ENCODE data around the gene USP32.

USP32 gene

DNA sequence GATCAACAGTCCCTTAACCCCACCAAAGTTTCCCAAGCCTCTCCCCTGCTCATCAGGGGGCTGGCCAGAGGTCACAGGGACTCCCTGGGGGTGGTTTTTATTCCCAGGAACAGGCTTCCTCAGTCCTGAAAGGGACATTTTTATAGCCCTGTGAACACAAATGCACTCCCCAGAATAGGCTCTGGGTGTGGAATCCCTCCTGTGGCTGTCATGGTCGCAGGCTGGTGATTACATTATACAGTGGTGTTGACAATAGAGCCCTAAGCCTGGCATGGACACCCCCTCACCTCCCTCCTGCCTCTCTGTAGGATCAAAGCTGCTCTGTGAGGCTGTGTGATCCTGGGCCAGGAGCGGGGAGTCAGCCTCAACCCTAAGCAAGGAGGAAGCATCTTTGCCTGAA lies 243.6 kb downstream of the USP32 start:
- H3K27me3 ChIP-seq (ENCODE audit: insufficient read depth, low read length): peaks cover 5% of the 10 kb centered on the region
- H3K79me2 ChIP-seq (ENCODE audit: insufficient read depth, low read length): no peaks in the 10 kb centered on the region

DNA sequence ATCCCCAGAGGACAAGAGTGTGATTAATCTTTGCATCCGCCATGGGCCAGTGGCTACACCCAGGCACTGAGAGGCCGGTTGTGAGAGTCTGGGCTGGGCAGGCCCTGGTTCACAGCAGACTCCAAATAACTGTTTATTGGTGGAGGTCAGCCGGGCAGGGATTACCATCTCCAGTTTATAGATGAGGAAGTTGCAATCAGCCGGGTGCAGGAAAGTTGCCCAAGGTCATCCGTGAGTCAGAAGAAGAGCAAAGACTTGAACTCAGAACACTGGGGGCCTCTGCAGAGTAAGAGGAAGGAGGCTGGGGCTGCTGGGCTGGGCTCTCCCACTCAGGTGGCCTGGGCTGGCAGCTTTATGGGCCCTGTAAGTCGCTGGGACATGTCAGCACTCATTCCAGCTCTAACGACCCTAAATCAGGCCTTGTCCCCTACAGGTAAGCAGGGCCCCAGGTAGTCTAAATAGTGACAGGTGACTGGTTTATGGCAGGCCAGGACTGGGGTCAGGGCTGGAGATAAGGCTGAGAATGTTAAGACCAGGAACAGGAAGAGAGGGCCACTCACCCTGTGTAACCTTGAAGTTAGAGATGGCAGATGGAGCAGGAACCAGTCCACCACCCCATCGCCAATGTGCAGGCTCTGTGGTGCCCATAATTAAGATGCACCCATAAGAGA lies 244.2 kb downstream of the USP32 start:
- Histone ChIP-seq H4K20me1 (ENCODE audit: insufficient read depth, low read length) (no peaks in the 10 kb centered on the region), H3K79me2 (ENCODE audit: insufficient read depth, low read length) (no peaks in the 10 kb centered on the region), H3K4me1 (ENCODE audit: insufficient read depth, low read length, severe bottlenecking) (peaks cover 20% of the 10 kb centered on the region), H3K36me3 (ENCODE audit: insufficient read depth, low read length) (no peaks in the 10 kb centered on the region), H3K27ac (ENCODE audit: low read depth, low read length, poor library complexity, severe bottlenecking) (no peak overlapping the region), H3K9ac (ENCODE audit: low read length) (no peak overlapping the region), H3K4me2 (ENCODE audit: low read length) (no peak overlapping the region), H3K4me3 (ENCODE audit: low read depth, low read length, poor library complexity, severe bottlenecking) (no peak overlapping the region), H2AFZ (ENCODE audit: low read length) (no peak overlapping the region), H3K9me3 (ENCODE audit: low read length) (no peaks in the 10 kb centered on the region), H3K27me3 (ENCODE audit: insufficient read depth, low read length) (peaks cover 5% of the 10 kb centered on the region), H3K9me2 (ENCODE audit: low read depth, low read length) (no peaks in the 10 kb centered on the region), H3F3A (ENCODE audit: insufficient read depth, low read length) (no peaks in the 10 kb centered on the region)
- TF ChIP-seq EZH2 (IDR thresholded peaks at IDR 0.05; ENCODE audit: borderline replicate concordance, low read length): no peak
- TF ChIP-seq, protein P1, sequence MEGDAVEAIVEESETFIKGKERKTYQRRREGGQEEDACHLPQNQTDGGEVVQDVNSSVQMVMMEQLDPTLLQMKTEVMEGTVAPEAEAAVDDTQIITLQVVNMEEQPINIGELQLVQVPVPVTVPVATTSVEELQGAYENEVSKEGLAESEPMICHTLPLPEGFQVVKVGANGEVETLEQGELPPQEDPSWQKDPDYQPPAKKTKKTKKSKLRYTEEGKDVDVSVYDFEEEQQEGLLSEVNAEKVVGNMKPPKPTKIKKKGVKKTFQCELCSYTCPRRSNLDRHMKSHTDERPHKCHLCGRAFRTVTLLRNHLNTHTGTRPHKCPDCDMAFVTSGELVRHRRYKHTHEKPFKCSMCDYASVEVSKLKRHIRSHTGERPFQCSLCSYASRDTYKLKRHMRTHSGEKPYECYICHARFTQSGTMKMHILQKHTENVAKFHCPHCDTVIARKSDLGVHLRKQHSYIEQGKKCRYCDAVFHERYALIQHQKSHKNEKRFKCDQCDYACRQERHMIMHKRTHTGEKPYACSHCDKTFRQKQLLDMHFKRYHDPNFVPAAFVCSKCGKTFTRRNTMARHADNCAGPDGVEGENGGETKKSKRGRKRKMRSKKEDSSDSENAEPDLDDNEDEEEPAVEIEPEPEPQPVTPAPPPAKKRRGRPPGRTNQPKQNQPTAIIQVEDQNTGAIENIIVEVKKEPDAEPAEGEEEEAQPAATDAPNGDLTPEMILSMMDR (IDR thresholded peaks at IDR 0.05; ENCODE audit: low read length): no peak

More for the DNA sequence above, 243.6 kb downstream of the USP32 start:
- no peak overlapping the region for H3K4me3 ChIP-seq (ENCODE audit: low read depth, low read length, poor library complexity, severe bottlenecking)
- no peaks in the 10 kb centered on the region for H3K9me3 ChIP-seq (ENCODE audit: low read length)
- no peak overlapping the region for H2AFZ ChIP-seq (ENCODE audit: low read length)
- no peaks in the 10 kb centered on the region for H3K9me2 ChIP-seq (ENCODE audit: low read depth, low read length)
- H3K4me2 ChIP-seq (ENCODE audit: low read length): no peak overlapping the region
- H3K36me3 ChIP-seq (ENCODE audit: insufficient read depth, low read length): no peaks in the 10 kb centered on the region
- no peaks in the 10 kb centered on the region for H4K20me1 ChIP-seq (ENCODE audit: insufficient read depth, low read length)
- peaks cover 15% of the 10 kb centered on the region for H3K4me1 ChIP-seq (ENCODE audit: insufficient read depth, low read length, severe bottlenecking)
- no peak overlapping the region for H3K27ac ChIP-seq (ENCODE audit: low read depth, low read length, poor library complexity, severe bottlenecking)
- no peaks in the 10 kb centered on the region for H3F3A ChIP-seq (ENCODE audit: insufficient read depth, low read length)
- H3K9ac ChIP-seq (ENCODE audit: low read length): no peak overlapping the region
- no peak for TF ChIP-seq EZH2 (IDR thresholded peaks at IDR 0.05; ENCODE audit: borderline replicate concordance, low read length)
- TF ChIP-seq, protein P1 (IDR thresholded peaks at IDR 0.05; ENCODE audit: low read length): no peak

DNA sequence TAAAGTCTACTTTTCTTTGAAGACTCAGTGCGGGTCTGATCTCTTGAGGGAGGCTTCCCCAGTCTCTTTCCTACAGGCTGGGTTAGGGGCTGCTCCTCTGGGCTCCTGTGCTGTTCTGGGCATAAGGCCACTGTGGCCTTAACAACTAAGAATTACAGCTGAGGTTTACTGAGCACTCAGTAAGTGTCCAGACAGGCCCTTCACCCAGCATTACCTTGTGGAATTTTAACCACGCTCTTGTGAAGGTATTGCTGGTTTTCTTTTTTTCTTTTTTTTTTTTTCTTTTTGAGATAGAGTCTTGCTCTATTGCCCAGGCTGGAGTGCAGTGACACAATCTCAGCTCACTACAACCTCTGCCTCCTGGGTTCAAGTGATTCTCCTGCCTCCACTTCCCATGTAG lies 245.7 kb downstream of the USP32 start:
- Histone ChIP-seq H4K20me1 (ENCODE audit: insufficient read depth, low read length) (no peaks in the 10 kb centered on the region), H3K4me1 (ENCODE audit: insufficient read depth, low read length, severe bottlenecking) (peaks cover 21% of the 10 kb centered on the region), H3K27me3 (ENCODE audit: insufficient read depth, low read length) (peaks cover 5% of the 10 kb centered on the region)

More for the DNA sequence above, 245.7 kb downstream of the USP32 start:
- no peaks in the 10 kb centered on the region for H3K79me2 ChIP-seq (ENCODE audit: insufficient read depth, low read length)
- H3K4me2 ChIP-seq (ENCODE audit: low read length): no peak overlapping the region
- no peaks in the 10 kb centered on the region for H3K9me3 ChIP-seq (ENCODE audit: low read length)
- no peaks in the 10 kb centered on the region for H3K36me3 ChIP-seq (ENCODE audit: insufficient read depth, low read length)
- no peak overlapping the region for H3K4me3 ChIP-seq (ENCODE audit: low read depth, low read length, poor library complexity, severe bottlenecking)
- no peak overlapping the region for H3K27ac ChIP-seq (ENCODE audit: low read depth, low read length, poor library complexity, severe bottlenecking)
- no peaks in the 10 kb centered on the region for H3F3A ChIP-seq (ENCODE audit: insufficient read depth, low read length)
- no peak overlapping the region for H3K9ac ChIP-seq (ENCODE audit: low read length)
- H3K9me2 ChIP-seq (ENCODE audit: low read depth, low read length): no peaks in the 10 kb centered on the region
- no peak overlapping the region for H2AFZ ChIP-seq (ENCODE audit: low read length)
- no peak for TF ChIP-seq EZH2 (IDR thresholded peaks at IDR 0.05; ENCODE audit: borderline replicate concordance, low read length)
- TF ChIP-seq, protein P1 (IDR thresholded peaks at IDR 0.05; ENCODE audit: low read length): no peak

All from OCI-LY1 (cell line).